GM12864 (cell line): ENCODE data around the gene MAF.

ENCODE experiments used
- DNase-seq: peaks from one replicate; pipeline ENCODE4 v3.0.0-alpha.2; 2011; ENCODE audit warnings: low read depth
- H3K4me3 ChIP-seq: 2 replicates; pipeline ENCODE4 v1.5.1; 2011; ENCODE audit warnings: mild to moderate bottlenecking, low read depth, low read length, control low read depth
- CTCF ChIP-seq: IDR thresholded peaks from 2 replicates; pipeline ENCODE4 v1.5.1; 2011; ENCODE audit warnings: low read depth, mild to moderate bottlenecking, moderate library complexity, low read length, control low read depth, inconsistent platforms; ENCODE audit errors: missing control alignments

MAF gene

GRCh38 chr16:79607587-79607986 lies 7.0 kb upstream of the MAF start:
- no peak for TF ChIP-seq CTCF
- no peak for DNase-seq
- no peak overlapping the region for H3K4me3 ChIP-seq

- H3K4me3 ChIP-seq = no peak overlapping the region
- no peak for TF ChIP-seq CTCF
- DNase-seq = peak; percentile 16
Measured at GRCh38 chr16:79605999-79606398, 5.5 kb upstream of the MAF start.

- no peak overlapping the region for H3K4me3 ChIP-seq
- no peak for TF ChIP-seq CTCF
Measured at GRCh38 chr16:79603055-79603454, 2.5 kb upstream of the MAF start.

GRCh38 chr16:79602628-79603014 lies 2.1 kb upstream of the MAF start:
- no peak overlapping the region for H3K4me3 ChIP-seq
- no peak for TF ChIP-seq CTCF
- DNase-seq = no peak

More at GRCh38 chr16:79603055-79603454, 2.5 kb upstream of the MAF start:
- no peak for DNase-seq

- peak; percentile 72 for TF ChIP-seq CTCF
- DNase-seq = peak; percentile 29
- H3K4me3 ChIP-seq = no peak overlapping the region
Measured at GRCh38 chr16:79601931-79602627, 1.5 kb upstream of the MAF start.

- H3K4me3 ChIP-seq = peak overlapping the region; percentile 10; the same call in 1 of the 2 replicates
- no peak for DNase-seq
- no peak for TF ChIP-seq CTCF
Measured at GRCh38 chr16:79601092-79601930, 774 bp upstream of the MAF start.
